GM12878 (cell line): ENCODE data around the gene KIZ. TPM values are rescaled to one million over a fixed set of nuclear protein-coding genes. Genes with fewer than 3 reads are reported as not detected.

Source experiments
- ATAC-seq: fragments of 200-7000 bp; cut with Tn5 transposase; 3 replicates; pipeline ENCODE4 v1.9.1; 2020; ENCODE audit warnings: mild to moderate bottlenecking, moderate library complexity
- BruUV-seq: library from RNA; stranded (reverse); fragments of 400-500 nt; replicated peaks from 2 replicates; lab custom pipeline; 2021; lab: Mats Ljungman, UMichigan
- CTCF ChIA-PET: fragments of 300-600 bp; sonication (Branson Sonifier 250); formaldehyde crosslinking; extraction: SDS; loops from one replicate; lab custom pipeline; 2021; ENCODE audit warnings: inconsistent platforms; lab: Yijun Ruan, JAX
- POLR2A ChIA-PET: fragments of 350-600 bp; formaldehyde crosslinking; extraction: SDS; loops from one replicate; lab custom pipeline; 2021; ENCODE audit warnings: inconsistent platforms; lab: Charles Lee
- RAD21 ChIA-PET: fragments of 300-600 bp; sonication (Branson Sonifier 250); formaldehyde crosslinking; loops from one replicate; lab custom pipeline; 2023; ENCODE audit warnings: antibody characterized with exemption; ENCODE audit not compliant: unreplicated experiment; lab: Charles Lee
- SMC1A ChIA-PET: fragments of 300-600 bp; sonication (Branson Sonifier 250); formaldehyde crosslinking; loops from one replicate; lab custom pipeline; 2023; ENCODE audit not compliant: unreplicated experiment, uncharacterized antibody; lab: Charles Lee
- DNase-seq: peaks from one replicate; pipeline ENCODE4 v3.0.0-alpha.2; 2011; ENCODE audit warnings: low read depth, low spot score
- FAIRE-seq: peaks from 3 replicates; lab custom pipeline; 2011; peaks lifted over from hg19 to GRCh38; lab: Jason Lieb, UNC
- H2AFZ ChIP-seq: 2 replicates; pipeline ENCODE4 v1.6.0; 2011; ENCODE audit warnings: low read depth, low read length, control low read depth; ENCODE audit not compliant: control insufficient read depth
- H3K27ac ChIP-seq: 2 replicates; pipeline ENCODE4 v1.5.1; 2011; ENCODE audit warnings: control low read depth; ENCODE audit not compliant: control insufficient read depth, insufficient read depth
- H3K27me3 ChIP-seq, 2 experiments: replicated peaks in 1 of 2; 2 replicates each; pipeline versions ENCODE4 v1.6.0 to v1.6.1; 2011; ENCODE audit warnings: low read length in 1 of 2; ENCODE audit not compliant: control insufficient read depth in 2 of 2, insufficient read depth in 2 of 2
- H3K36me3 ChIP-seq, 2 experiments: 2 replicates each; pipeline ENCODE4 v1.5.1; 2011; ENCODE audit warnings: low read length in 1 of 2; ENCODE audit not compliant: control insufficient read depth in 2 of 2, insufficient read depth in 2 of 2
- H3K4me1 ChIP-seq: 2 replicates; pipeline ENCODE4 v1.6.1; 2011; ENCODE audit warnings: mild to moderate bottlenecking, low read length, moderate library complexity, mixed read lengths; ENCODE audit not compliant: control insufficient read depth, insufficient read depth
- H3K4me2 ChIP-seq: 2 replicates; pipeline ENCODE4 v1.6.0; 2011; ENCODE audit warnings: control low read depth; ENCODE audit not compliant: control insufficient read depth, insufficient read depth
- H3K4me3 ChIP-seq: fragments of 200-600 bp; sonication (generic); 2 replicates; pipeline ENCODE4 v1.5.1; 2016
- H3K79me2 ChIP-seq: 2 replicates; pipeline ENCODE4 v1.6.0; 2011; ENCODE audit warnings: low read length; ENCODE audit not compliant: control insufficient read depth, insufficient read depth
- H3K9ac ChIP-seq: 2 replicates; pipeline ENCODE4 v1.8.0; 2011; ENCODE audit warnings: low read length, control low read depth, mixed read lengths; ENCODE audit not compliant: control insufficient read depth, insufficient read depth
- H3K9me3 ChIP-seq: replicated peaks from 3 replicates; pipeline ENCODE4 v1.5.1; 2011; ENCODE audit warnings: mild to moderate bottlenecking, low read length; ENCODE audit not compliant: control insufficient read depth, insufficient read depth
- H4K20me1 ChIP-seq: 2 replicates; pipeline ENCODE4 v1.6.0; 2011; ENCODE audit not compliant: control insufficient read depth, insufficient read depth
- BACH1 ChIP-seq: fragments of 450-650 bp; IDR thresholded peaks from 2 replicates; pipeline ENCODE4 v1.6.1; 2017; ENCODE audit warnings: mild to moderate bottlenecking, borderline replicate concordance
- BHLHE40 ChIP-seq, 2 experiments: fragments of 450-650 bp in 1 of 2; IDR thresholded peaks; 2 replicates each; pipeline ENCODE4 v1.6.1; 2011 to 2017; ENCODE audit warnings: low read depth in 2 of 2, borderline replicate concordance in 1 of 2, improper control_type of control experiment in 1 of 2, low read length in 1 of 2, mild to moderate bottlenecking in 1 of 2
- CBX5 ChIP-seq: sonication (generic); IDR thresholded peaks from 2 replicates; pipeline ENCODE4 v1.6.1; 2016; ENCODE audit warnings: low read depth, moderate library complexity, mild to moderate bottlenecking, inconsistent platforms
- CHD1 ChIP-seq: IDR thresholded peaks from 2 replicates; pipeline ENCODE4 v1.6.1; 2012; ENCODE audit warnings: low read depth, low read length, improper control_type of control experiment
- CREM ChIP-seq: IDR thresholded peaks from 2 replicates; pipeline ENCODE4 v1.6.1; 2014; ENCODE audit warnings: antibody characterized with exemption, low read depth
- EGR1 ChIP-seq, 2 experiments: IDR thresholded peaks; 1 replicate in 1 of 2; 2 replicates in 1 of 2; pipeline ENCODE4 v1.6.1; 2011 to 2012; ENCODE audit warnings: low read depth in 2 of 2, low read length in 2 of 2, borderline replicate concordance in 1 of 2, mild to moderate bottlenecking in 1 of 2, moderate library complexity in 1 of 2
- EP300 ChIP-seq, 2 experiments: fragments of 150-350 bp in 1 of 2; IDR thresholded peaks; 2 replicates each; pipeline ENCODE4 v1.6.1; 2011 to 2012; ENCODE audit warnings: low read depth in 2 of 2, low read length in 2 of 2, borderline replicate concordance in 1 of 2, improper control_type of control experiment in 1 of 2, inconsistent platforms in 1 of 2; ENCODE audit not compliant: control insufficient read depth in 1 of 2
- MEF2B ChIP-seq: fragments of 450-650 bp; IDR thresholded peaks from 2 replicates; pipeline ENCODE4 v1.6.1; 2018; ENCODE audit warnings: mild to moderate bottlenecking, moderate library complexity; ENCODE audit not compliant: partially characterized antibody, poor library complexity, severe bottlenecking
- NR2C1 ChIP-seq: fragments of 450-650 bp; IDR thresholded peaks from 2 replicates; pipeline ENCODE4 v1.6.1; 2017; ENCODE audit warnings: antibody characterized with exemption, mild to moderate bottlenecking, moderate library complexity
- REST ChIP-seq: IDR thresholded peaks from 2 replicates; pipeline ENCODE4 v1.6.1; 2012; ENCODE audit warnings: mild to moderate bottlenecking, low read depth, low read length
- TAF1 ChIP-seq: IDR thresholded peaks from 2 replicates; pipeline ENCODE4 v1.6.1; 2011; ENCODE audit warnings: mild to moderate bottlenecking, low read depth, low read length, borderline replicate concordance
- TBL1XR1 ChIP-seq: IDR thresholded peaks from 2 replicates; pipeline ENCODE4 v1.6.1; 2012; ENCODE audit warnings: low read depth, low read length, improper control_type of control experiment
- ZNF217 ChIP-seq: fragments of 450-650 bp; IDR thresholded peaks from 2 replicates; pipeline ENCODE4 v1.6.1; 2017; ENCODE audit warnings: antibody characterized with exemption, mild to moderate bottlenecking
- WGBS: methylation state at CpG from one replicate; pipeline ENCODE4 v1.1.6; 2016; ENCODE audit warnings: low lambda C conversion rate; ENCODE audit not compliant: insufficient replicate concordance, insufficient coverage; ENCODE audit errors: missing lambda C conversion rate; 5-methylcytosine and 5-hydroxymethylcytosine counted together
- in situ Hi-C: fragments of 300-500 bp; cut with MboI; formaldehyde crosslinking; loops from 9 replicates; pipeline ENCODE4 v1.14.3; 2018; ENCODE audit warnings: mixed read lengths
- intact Hi-C: fragments of 100-400 bp; cut with micrococcal nuclease; formaldehyde crosslinking; loops from one replicate; pipeline ENCODE4 v1.14.2; 2022; ENCODE audit not compliant: unreplicated experiment
- polyA plus RNA-seq, 11 experiments: library from polyadenylated mRNA; depleted of rRNA in 4 of 11; unstranded in 6 of 11; stranded (reverse) in 5 of 11; fragments of >200 nt; fragmentation: Nextera tagmentation in 4 of 11; fragmentation: Illumina TruSeq in 1 of 11; extraction: Ambion mirVana in 4 of 11; extraction: Trizol in 1 of 11; gene quantifications; 1 replicate in 1 of 11; 2 replicates in 10 of 11; pipeline versions ENCODE4 v1.2.1 to v1.2.3, GENCODE V29; 2011 to 2016; ENCODE audit warnings: inconsistent platforms in 2 of 11, missing spikeins in 2 of 11, low read depth in 1 of 11
- total RNA-seq, 4 experiments: library from RNA; depleted of rRNA in 3 of 4; stranded (reverse); fragments of >200 nt in 3 of 4; fragmentation: Illumina TruSeq in 1 of 4; extraction: Trizol in 1 of 4; gene quantifications; 2 replicates each; pipeline versions ENCODE4 v1.2.1 to v1.2.3, GENCODE V29; 2013 to 2021
- TF ChIP-seq, protein P1 (sequence below): IDR thresholded peaks from 2 replicates; pipeline ENCODE4 v1.6.1; 2011; ENCODE audit warnings: mild to moderate bottlenecking, low read depth, low read length, moderate library complexity; ENCODE audit not compliant: insufficient replicate concordance
- TF ChIP-seq, protein P2 (sequence below): fragments of 450-650 bp; IDR thresholded peaks from 2 replicates; pipeline ENCODE4 v1.6.1; 2017; ENCODE audit warnings: antibody characterized with exemption, mild to moderate bottlenecking, moderate library complexity

The KIZ gene
- total and polyA plus RNA-seq, 10 of the 15 experiments (the other 5 are each of a cell fraction or from before 2014, with no cell fraction given), result 2.7 to 11.0 (median 7.3) TPM

DNA sequence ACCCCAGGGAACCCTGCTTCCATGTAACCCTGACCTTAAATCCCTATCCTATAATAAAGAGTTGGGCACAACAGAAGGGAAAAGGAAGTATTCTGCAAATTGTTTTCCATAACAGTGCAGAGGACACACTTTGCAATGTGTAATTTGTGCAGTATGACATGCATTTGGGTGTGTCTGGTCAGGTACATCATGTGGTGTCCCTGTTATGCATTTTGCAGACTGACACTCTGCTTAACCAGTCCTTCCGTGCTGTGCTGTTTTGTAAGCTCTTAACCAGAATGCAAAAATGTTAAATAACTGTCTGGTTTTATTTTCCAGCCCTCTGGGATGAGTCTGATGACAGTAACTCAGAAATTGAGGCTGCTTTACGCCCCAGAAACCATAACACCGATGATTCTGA, 120.3 kb downstream of the KIZ start:
- ChIA-PET POLR2A (no interaction called here), RAD21 (no interaction called here), SMC1A (no interaction called here), CTCF (interaction anchor here (2.4 kb wide), 1 partner anchor 11 kb away, joined by 18 read pairs; no protein-coding TSS in a partner anchor)
- H3K79me2 ChIP-seq, result no peaks in the 10 kb centered on the region
- no peaks in the 10 kb centered on the region for H3K4me1 ChIP-seq
- no peak overlapping the region for H3K9ac ChIP-seq
- H3K36me3 ChIP-seq, result no peaks in the 10 kb centered on the region
- no peak for ATAC-seq
- in situ Hi-C loops (no loop called here), intact Hi-C loops (no loop called here)
- 84% methylated on average over 3 of the region's 3 CpGs for WGBS
- H3K27ac ChIP-seq, result no peak overlapping the region
- no peak overlapping the region for H3K4me2 ChIP-seq
- no peak for DNase-seq
- H3K9me3 ChIP-seq, result no peaks in the 10 kb centered on the region
- H3K27me3 ChIP-seq, result no peaks in the 10 kb centered on the region
- H4K20me1 ChIP-seq, result no peaks in the 10 kb centered on the region
- no TSS peak for BruUV-seq
- H3K4me3 ChIP-seq, result no peak overlapping the region
- no peak overlapping the region for H2AFZ ChIP-seq
- FAIRE-seq, result no peak
- TF ChIP-seq ZNF217 (no peak), CREM (no peak), EGR1 (IDR thresholded peaks at IDR 0.05; ENCODE audit: borderline replicate concordance in 1 of 2, low read depth in 2 of 2, low read length in 2 of 2) (no peak), TBL1XR1 (no peak), REST (no peak), MEF2B (no peak), NR2C1 (no peak), CBX5 (no peak), EP300 (IDR thresholded peaks at IDR 0.05; ENCODE audit: borderline replicate concordance in 1 of 2, control insufficient read depth in 1 of 2, low read depth in 2 of 2, low read length in 2 of 2) (no peak), BACH1 (no peak), BHLHE40 (IDR thresholded peaks at IDR 0.05; ENCODE audit: borderline replicate concordance in 1 of 2, low read depth in 2 of 2, low read length in 1 of 2) (no peak), CHD1 (no peak), TAF1 (no peak)
- TF ChIP-seq, protein P1, sequence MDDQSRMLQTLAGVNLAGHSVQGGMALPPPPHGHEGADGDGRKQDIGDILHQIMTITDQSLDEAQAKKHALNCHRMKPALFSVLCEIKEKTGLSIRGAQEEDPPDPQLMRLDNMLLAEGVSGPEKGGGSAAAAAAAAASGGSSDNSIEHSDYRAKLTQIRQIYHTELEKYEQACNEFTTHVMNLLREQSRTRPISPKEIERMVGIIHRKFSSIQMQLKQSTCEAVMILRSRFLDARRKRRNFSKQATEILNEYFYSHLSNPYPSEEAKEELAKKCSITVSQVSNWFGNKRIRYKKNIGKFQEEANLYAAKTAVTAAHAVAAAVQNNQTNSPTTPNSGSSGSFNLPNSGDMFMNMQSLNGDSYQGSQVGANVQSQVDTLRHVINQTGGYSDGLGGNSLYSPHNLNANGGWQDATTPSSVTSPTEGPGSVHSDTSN, result no peak
- TF ChIP-seq, protein P2, sequence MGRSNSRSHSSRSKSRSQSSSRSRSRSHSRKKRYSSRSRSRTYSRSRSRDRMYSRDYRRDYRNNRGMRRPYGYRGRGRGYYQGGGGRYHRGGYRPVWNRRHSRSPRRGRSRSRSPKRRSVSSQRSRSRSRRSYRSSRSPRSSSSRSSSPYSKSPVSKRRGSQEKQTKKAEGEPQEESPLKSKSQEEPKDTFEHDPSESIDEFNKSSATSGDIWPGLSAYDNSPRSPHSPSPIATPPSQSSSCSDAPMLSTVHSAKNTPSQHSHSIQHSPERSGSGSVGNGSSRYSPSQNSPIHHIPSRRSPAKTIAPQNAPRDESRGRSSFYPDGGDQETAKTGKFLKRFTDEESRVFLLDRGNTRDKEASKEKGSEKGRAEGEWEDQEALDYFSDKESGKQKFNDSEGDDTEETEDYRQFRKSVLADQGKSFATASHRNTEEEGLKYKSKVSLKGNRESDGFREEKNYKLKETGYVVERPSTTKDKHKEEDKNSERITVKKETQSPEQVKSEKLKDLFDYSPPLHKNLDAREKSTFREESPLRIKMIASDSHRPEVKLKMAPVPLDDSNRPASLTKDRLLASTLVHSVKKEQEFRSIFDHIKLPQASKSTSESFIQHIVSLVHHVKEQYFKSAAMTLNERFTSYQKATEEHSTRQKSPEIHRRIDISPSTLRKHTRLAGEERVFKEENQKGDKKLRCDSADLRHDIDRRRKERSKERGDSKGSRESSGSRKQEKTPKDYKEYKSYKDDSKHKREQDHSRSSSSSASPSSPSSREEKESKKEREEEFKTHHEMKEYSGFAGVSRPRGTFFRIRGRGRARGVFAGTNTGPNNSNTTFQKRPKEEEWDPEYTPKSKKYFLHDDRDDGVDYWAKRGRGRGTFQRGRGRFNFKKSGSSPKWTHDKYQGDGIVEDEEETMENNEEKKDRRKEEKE, result no peak
